Adrenal gland (tissue), 12 donors: ENCODE results near the gene ACTR1B. TPM values are rescaled to one million over a fixed set of nuclear protein-coding genes. Genes with fewer than 3 reads are reported as not detected.

ENCODE experiments used
- DNase-seq, 7 donors: peaks; one replicate each; pipeline ENCODE4 v3.0.0-alpha.2; 2019 to 2020
- H3K27ac ChIP-seq, 5 donors: fragments of 200-600 bp; sonication (generic) in 4 of 5; 1 replicate in 3 of 5; 2 replicates in 2 of 5; pipeline versions ENCODE4 v1.5.1 to v1.8.0; 2016 to 2020; ENCODE audit warnings: mild to moderate bottlenecking in 1 of 5
- H3K27me3 ChIP-seq: fragments of 200-600 bp; 2 replicates; pipeline ENCODE4 v1.8.0; 2021
- H3K36me3 ChIP-seq, 2 donors: fragments of 200-600 bp; replicated peaks in 1 of 2; 1 replicate in 1 of 2; 2 replicates in 1 of 2; pipeline versions ENCODE4 v1.5.1 to v1.8.0; 2018 to 2022
- H3K4me1 ChIP-seq, 2 donors: fragments of 200-600 bp; replicated peaks in 1 of 2; 1 replicate in 1 of 2; 2 replicates in 1 of 2; pipeline versions ENCODE4 v1.5.1 to v1.8.0; 2018 to 2021
- H3K4me3 ChIP-seq, 4 donors: fragments of 200-600 bp; sonication (generic) in 3 of 4; one replicate each; pipeline ENCODE4 v1.5.1; 2016 to 2018
- H3K9me3 ChIP-seq, 3 donors: fragments of 200-600 bp; sonication (generic) in 1 of 3; replicated peaks in 1 of 3; 1 replicate in 2 of 3; 2 replicates in 1 of 3; pipeline versions ENCODE4 v1.5.1 to v1.8.0; 2016 to 2021
- CTCF ChIP-seq, 6 experiments: fragments of 450-650 bp in 4 of 6; fragments of 200-600 bp in 2 of 6; sonication (generic) in 1 of 6; IDR thresholded peaks; 1 replicate in 5 of 6; 2 replicates in 1 of 6; pipeline versions ENCODE4 v1.5.1 to v1.8.0; 2016 to 2021; ENCODE audit warnings: antibody characterized with exemption in 6 of 6, mild to moderate bottlenecking in 2 of 6, moderate library complexity in 1 of 6
- POLR2A ChIP-seq, 2 donors: fragments of 450-650 bp; IDR thresholded peaks; one replicate each; pipeline ENCODE4 v1.6.1; 2017; ENCODE audit warnings: antibody characterized with exemption in 2 of 2, mild to moderate bottlenecking in 2 of 2, moderate library complexity in 1 of 2
- WGBS, 4 donors: extraction: QIAGEN DNeasy Blood & Tissue Kit in 2 of 4; methylation state at CpG; one replicate each; pipeline versions ENCODE4 v1.1.5 to v1.1.7; 2013 to 2017; 5-methylcytosine and 5-hydroxymethylcytosine counted together
- intact Hi-C, 2 donors: fragments of 100-400 bp; cut with DNase I; formaldehyde crosslinking; loops; one replicate each; pipeline versions ENCODE4 v1.14.1 to v1.15.0; 2022 to 2023
- polyA plus RNA-seq, 3 donors: library from polyadenylated mRNA; stranded (reverse); fragments of 200-250 nt in 2 of 3; fragments of 350-450 nt in 1 of 3; fragmentation: Illumina TruSeq in 1 of 3; extraction: RNeasy Lipid Tissue Mini Kit (QIAGEN cat#74804) in 1 of 3; gene quantifications; one replicate each; pipeline ENCODE4 v1.2.3, GENCODE V29; 2013 to 2014
- total RNA-seq, 9 donors: library from RNA; depleted of rRNA in 4 of 9; stranded (reverse); fragments of >200 nt in 4 of 9; fragments of 120-200 nt in 1 of 9; fragmentation: NEBNext Ultra II Directional in 1 of 9; extraction: Animal tissue kit (Norgen Biotek cat#: 25700) in 1 of 9; gene quantifications; one replicate each; pipeline versions ENCODE4 v1.1.0 to v1.2.4, GENCODE V29; 2013 to 2023
- donor health status: healthy with polysubstance abuse.
- donor health status: Bipolar disorder and iron deficiency.
- donor health status: DM: yes; HTN: yes; CAD: no.
- donor health status: DM: no; HTN: no; CAD: no.
- donor health status: DM: no; HTN: no; CAD: no.
- donor health status: DM: yes; HTN: yes; CAD: no.

Gene ACTR1B
- total and polyA plus RNA-seq, 12 donors, result 39.0 to 130 (median 95.7) TPM

DNA sequence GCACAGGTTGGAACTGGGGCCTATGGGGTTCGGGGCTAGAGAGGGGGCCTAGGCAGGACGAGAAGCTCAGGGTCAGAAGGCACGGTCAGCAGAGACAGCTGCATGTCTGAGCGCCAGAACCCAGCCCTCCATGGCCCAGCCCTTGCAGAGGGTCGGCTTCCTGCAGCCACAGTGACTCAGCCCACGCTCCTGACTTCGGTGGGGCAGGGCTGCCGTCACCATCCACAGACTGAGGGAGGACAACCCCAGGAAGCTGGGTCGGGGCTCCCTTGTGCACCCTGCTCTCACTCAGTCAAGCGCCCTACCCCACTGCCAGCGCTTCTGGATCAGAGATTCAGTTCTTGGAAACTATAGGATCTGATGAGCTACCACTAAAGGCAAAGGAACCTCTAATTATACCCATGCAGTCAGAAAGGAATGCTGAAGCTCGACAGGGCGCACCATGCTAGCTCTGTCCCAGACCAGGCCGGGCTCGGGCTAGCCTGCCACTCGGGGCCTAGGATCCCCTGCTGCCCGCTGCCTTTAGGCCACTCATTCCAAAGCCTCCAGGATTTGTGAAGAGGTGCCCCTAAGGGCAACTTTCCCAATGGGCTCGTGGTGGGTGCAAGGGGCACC is 3.0 kb downstream of the ACTR1B start:
- Histone ChIP-seq H3K4me3 (no peak overlapping the region), H3K27me3 (no peaks in the 10 kb centered on the region), H3K4me1 (peaks cover 12 to 30% of the 10 kb centered on the region in 2 donors), H3K9me3 (no peaks in the 10 kb centered on the region), H3K27ac (no peak overlapping the region), H3K36me3 (peaks cover 0 to 37% of the 10 kb centered on the region in 2 donors)
- TF ChIP-seq POLR2A (IDR thresholded peaks at IDR 0.05) (no peak), CTCF (IDR thresholded peaks at IDR 0.05) (no peak)
- 55 to 87% (median 76%) methylated on average over 9 to 18 of the region's 18 CpGs for WGBS, 4 donors
- intact Hi-C loops, result no loop called here
- DNase-seq, result no peak

- Histone ChIP-seq H3K4me1 (peaks cover 12 to 30% of the 10 kb centered on the region in 2 donors), H3K27me3 (no peaks in the 10 kb centered on the region), H3K4me3 (no peak overlapping the region), H3K9me3 (no peaks in the 10 kb centered on the region), H3K36me3 (peaks cover 0 to 41% of the 10 kb centered on the region in 2 donors), H3K27ac (no peak overlapping the region)
- DNase-seq, result no peak
- TF ChIP-seq POLR2A (IDR thresholded peaks at IDR 0.05) (no peak), CTCF (IDR thresholded peaks at IDR 0.05) (no peak)
- intact Hi-C loops, result no loop called here
- WGBS, 4 donors, result 94 to 97% (median 96%) methylated on average over 11 to 20 of the region's 20 CpGs
These were observed 3.6 kb downstream of the ACTR1B start for GRCh38 chr2:97660044-97660774.

- H3K27me3 ChIP-seq, result no peaks in the 10 kb centered on the region
- DNase-seq, result no peak
- no peak overlapping the region for H3K27ac ChIP-seq
- H3K4me1 ChIP-seq, result peaks cover 12 to 30% of the 10 kb centered on the region in 2 donors
- peaks cover 0 to 41% of the 10 kb centered on the region in 2 donors for H3K36me3 ChIP-seq
- TF ChIP-seq CTCF (IDR thresholded peaks at IDR 0.05), result no peak
- TF ChIP-seq POLR2A (IDR thresholded peaks at IDR 0.05), result no peak
- no peaks in the 10 kb centered on the region for H3K9me3 ChIP-seq
- no peak overlapping the region for H3K4me3 ChIP-seq
- intact Hi-C loops, result no loop called here
- whole genome bisulfite sequencing, 4 donors, result 87 to 93% (median 92%) methylated on average over 11 to 29 of the region's 29 CpGs
These were observed 4.4 kb downstream of the ACTR1B start for GRCh38 chr2:97659256-97660043.

- TF ChIP-seq CTCF (IDR thresholded peaks at IDR 0.05) (no peak), POLR2A (IDR thresholded peaks at IDR 0.05) (no peak)
- no peak for DNase-seq
- no peaks in the 10 kb centered on the region for H3K27me3 ChIP-seq
- no peaks in the 10 kb centered on the region for H3K9me3 ChIP-seq
- H3K27ac ChIP-seq, result no peak overlapping the region
- no peak overlapping the region for H3K4me3 ChIP-seq
- H3K36me3 ChIP-seq, result peaks cover 0 to 41% of the 10 kb centered on the region in 2 donors
- 89 to 91% (median 89%) methylated on average over 6 to 13 of the region's 13 CpGs for WGBS, 4 donors
- peaks cover 12 to 30% of the 10 kb centered on the region in 2 donors for H3K4me1 ChIP-seq
- intact Hi-C loops, result no loop called here
These were observed 5.1 kb downstream of the ACTR1B start for GRCh38 chr2:97658691-97659157.
